Left hindlimb (tissue), 1 donor: ENCODE measurements around the gene RPL15.
"Not testable (repeated sequence)": the region's sequence is repeated elsewhere in the genome, so short reads cannot be mapped to it uniquely, and the experiment has no call there.

Source experiments
- DNase-seq: peaks from one replicate; pipeline ENCODE4 v3.0.0-alpha.2; 2018

The RPL15 gene

GRCh38 chr3:23916886-23917678 is at the start of gene RPL15, which contains the start of gene NKIRAS1:
RPL15 (plus strand) TSS chr3:23917132; CDS start chr3:23917860, 728 bp downstream.
NKIRAS1 (minus strand) TSS chr3:23916990; CDS start chr3:23910904, 6,086 bp downstream.
- peak; percentile 97 for DNase-seq

GRCh38 chr3:23867400-23867799 is 49.5 kb upstream of the RPL15 start:
- DNase-seq: no peak

DNA sequence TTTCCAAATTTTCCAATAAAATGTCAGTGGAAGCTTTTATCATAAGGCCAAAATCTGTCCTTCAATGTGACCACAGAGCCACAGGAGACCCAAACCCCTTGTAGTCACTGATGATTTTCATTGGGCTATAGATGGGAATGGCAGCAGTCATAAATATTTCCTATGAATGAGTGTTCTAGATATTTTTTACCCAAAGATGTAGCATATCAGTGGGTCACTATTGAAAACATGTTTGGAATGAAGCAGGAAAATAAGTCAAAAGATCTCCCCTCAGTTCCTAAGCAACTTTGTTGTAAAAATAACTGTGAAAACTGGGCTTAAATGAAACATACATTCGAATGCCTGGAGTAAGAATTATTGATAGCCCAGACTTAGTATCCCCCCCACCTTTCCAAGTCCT is 49.1 kb upstream of the RPL15 start:
- no peak for DNase-seq

GRCh38 chr3:23869977-23870662 is 46.8 kb upstream of the RPL15 start:
- no peak for DNase-seq

DNA sequence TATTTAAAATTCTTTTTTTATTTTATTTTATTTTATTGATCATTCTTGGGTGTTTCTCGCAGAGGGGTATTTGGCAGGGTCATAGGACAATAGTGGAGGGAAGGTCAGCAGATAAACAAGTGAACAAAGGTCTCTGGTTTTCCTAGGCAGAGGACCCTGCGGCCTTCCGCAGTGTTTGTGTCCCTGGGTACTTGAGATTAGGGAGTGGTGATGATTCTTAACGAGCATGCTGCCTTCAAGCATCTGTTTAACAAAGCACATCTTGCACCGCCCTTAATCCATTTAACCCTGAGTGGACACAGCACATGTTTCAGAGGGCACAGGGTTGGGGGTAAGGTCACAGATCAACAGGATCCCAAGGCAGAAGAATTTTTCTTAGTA is 46.3 kb upstream of the RPL15 start:
- not testable (repeated sequence) for DNase-seq

DNA sequence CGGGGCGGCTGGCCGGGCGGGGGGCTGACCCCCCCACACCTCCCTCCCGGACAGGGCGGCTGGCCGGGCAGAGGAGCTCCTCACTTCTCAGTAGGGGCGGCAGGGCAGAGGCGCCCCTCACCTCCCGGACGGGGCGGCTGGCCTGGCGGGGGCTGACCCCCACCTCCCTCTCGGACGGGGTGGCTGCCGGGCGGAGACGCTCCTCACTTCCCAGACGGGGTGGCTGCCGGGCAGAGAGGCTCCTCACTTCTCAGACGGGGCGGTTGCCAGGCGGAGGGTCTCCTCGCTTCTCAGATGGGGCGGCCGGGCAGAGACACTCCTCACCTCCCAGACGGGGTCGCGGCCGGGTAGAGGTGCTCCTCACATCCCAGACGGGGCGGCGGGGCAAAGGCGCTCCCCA is 45.6 kb upstream of the RPL15 start:
- DNase-seq: not testable (repeated sequence)

GRCh38 chr3:23872330-23872729 is 44.6 kb upstream of the RPL15 start:
- DNase-seq: no peak

DNA sequence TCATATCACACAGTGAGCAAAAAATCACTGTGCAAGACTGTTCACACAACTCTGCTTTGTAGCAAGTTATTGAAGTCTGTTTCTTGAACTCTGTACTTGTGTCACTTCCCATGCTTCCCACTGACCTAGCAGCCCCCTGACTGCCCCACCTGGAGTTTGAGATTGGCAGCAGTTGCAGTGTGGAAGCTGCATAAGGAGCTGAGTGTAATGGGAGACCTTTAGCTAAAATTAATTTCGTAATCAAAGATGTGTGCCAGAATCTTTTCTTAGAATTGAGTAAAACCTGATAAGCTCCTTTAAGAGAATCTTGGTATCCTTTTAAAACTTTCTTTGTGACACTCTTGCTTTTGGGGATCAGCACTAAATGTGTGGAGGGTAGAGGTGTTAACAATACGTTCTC is 43.0 kb upstream of the RPL15 start:
- DNase-seq: no peak

- DNase-seq: no peak
Measured at GRCh38 chr3:23874359-23875112, 42.4 kb upstream of the RPL15 start.

- DNase-seq: no peak
Measured at GRCh38 chr3:23875113-23875725, 41.7 kb upstream of the RPL15 start.

GRCh38 chr3:23876923-23877322 is 40.0 kb upstream of the RPL15 start:
- no peak for DNase-seq

DNA sequence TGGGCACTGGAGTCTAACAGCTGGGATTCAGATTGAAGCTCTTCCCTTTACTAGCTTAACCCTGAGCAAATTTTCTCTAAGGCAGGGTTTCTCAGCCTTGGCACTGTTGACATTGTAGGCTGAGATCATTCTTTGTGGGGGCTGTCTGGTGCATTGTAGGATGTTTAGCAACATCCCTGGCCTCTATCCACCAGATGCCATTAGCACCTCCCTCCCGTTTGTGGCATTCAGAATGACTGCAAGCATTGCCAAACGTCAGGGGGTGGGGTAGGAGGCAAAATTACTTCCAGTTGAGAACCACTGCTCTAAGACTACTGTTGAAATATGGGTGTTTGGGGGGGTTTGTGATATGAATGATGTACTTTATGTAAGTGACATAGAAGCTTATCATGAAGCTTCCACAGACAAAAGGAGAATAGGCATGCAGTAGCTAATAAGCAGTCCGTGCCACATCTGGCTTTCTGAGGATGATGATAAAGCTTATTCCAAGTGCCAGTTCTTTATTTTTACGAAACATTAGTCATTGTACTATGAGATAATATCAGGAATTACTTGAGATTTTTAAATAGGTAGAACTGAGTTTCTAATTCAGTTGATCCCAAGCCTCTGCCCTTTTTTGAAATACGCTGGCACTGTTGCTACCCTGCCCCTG is 39.5 kb upstream of the RPL15 start:
- DNase-seq: no peak

DNA sequence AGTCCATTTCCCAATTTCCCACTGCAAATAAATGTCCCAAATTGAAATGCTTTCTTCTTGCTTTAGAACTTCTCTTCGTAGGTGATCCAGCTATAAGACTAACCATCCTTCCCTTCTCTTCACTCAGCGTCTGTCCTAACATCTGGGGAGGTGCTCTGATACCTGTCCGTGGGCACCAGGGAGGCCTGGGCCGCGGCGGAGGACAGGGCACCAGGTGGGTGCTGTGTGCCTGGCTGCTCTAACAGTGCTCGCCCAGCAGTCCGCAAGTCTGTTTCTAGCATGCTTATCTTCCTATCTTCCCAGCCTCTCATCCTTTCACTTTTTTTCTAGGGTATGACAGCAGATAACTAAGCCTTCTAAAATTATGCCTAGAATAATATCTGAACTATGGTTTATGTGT is 37.4 kb upstream of the RPL15 start:
- no peak for DNase-seq

DNA sequence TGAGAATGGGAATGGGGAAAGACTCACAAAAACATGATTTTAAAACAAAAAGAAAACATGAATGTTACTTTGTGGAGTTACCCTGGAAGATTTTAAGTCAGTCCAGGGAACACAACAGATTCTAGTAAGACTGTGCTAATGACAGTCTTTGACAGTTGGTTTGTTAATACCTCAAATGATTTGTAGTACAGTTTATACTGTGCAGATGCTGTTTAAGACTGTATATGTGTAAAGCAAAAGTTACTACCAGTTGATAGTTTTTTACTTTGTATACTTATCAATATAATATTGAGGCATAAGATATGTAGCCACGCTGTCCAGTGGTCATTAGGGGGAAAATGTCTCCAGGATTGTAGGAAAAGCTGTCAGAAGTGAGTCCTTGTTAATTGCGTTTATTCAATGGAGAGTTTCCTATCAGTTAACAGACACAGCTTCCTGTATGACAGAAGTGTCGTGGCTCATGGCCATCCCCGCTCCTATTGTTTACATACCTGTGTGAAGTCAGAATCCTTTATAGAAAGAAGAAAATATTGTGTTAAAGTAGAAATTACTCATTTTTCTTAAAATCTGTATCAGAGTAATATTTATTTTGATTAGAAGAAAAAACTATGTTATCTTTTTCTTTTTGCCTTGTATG is 36.1 kb upstream of the RPL15 start:
- DNase-seq: no peak

DNA sequence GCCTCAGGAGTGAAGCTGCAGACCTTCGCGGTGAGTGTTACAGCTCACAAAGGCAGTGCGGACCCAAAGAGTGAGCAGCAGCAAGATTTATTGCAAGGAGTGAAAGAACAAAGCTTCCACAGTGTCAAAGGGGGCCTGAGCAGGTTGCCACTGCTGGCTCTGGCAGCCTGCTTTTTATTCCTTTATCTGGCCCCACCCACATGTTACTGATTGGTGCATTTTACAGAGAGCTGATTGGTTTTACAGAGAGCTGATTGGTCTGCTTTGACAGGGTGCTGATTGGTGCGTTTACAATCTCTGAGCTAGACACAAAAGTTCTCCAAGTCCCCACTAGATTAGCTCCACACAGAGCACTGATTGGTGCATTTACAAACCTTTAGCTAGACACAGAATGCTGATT is 34.9 kb upstream of the RPL15 start:
- not testable (repeated sequence) for DNase-seq

- DNase-seq: no peak
Measured at GRCh38 chr3:23882487-23882918, 34.4 kb upstream of the RPL15 start.

DNA sequence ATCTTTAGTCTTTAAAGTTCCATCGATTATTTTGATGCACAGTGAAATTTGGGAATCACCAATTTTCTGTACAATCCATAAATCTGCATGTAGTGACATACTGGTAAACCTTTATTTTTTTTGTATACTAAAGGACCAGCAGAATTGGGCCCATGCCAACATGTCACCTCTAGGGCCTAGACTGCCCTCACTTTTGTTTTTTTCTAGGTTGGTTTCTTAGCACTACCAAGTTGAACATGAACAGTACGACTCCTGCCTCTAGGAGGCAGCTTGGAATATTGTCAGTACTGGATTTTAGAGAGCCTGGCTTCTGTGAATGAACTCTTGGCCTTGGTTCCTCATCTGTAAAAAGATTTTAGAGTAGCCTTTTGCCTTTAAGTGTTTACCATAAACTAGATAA is 32.5 kb upstream of the RPL15 start:
- DNase-seq: no peak

DNA sequence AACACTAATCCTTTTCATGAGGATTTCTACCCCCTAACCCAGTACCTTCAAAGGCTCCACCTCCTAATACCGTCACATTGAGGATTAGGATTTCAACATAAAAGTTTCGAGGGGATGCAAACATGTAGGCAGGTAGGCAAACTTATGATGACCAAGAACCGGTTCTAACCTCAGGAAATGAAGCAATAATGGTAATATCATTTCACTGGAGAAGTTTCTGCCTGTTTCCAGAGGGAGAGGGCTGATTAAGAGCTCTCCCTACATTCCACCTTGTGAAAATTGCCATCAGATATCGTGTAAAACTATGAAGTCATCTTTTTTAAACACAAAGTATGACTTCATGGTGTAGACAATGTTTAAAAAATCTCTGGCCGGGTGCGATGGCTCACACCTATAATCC is 31.7 kb upstream of the RPL15 start:
- DNase-seq: no peak

- no peak for DNase-seq
Measured at GRCh38 chr3:23886311-23886710, 30.6 kb upstream of the RPL15 start.

- no peak for DNase-seq
Measured at GRCh38 chr3:23888617-23889228, 28.2 kb upstream of the RPL15 start.

DNA sequence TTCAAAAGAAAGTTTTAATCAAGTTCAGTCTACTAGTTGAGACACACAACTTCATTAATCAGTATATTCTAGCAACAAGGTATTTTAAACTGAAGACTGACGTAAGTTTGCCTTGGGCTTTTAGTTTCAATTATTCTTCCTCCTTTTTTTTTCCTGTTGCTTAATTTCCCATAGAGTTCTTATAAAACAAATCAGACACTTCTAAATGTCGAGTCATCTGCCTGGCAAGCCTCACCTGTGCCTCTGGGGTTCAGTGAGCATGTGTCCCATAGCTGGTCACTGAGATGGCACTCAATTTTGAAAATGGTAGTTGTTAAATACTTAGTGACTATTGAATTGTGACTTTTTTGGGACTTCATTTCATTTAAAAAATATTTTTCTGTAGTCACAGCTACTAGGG is 27.5 kb upstream of the RPL15 start:
- no peak for DNase-seq

GRCh38 chr3:23889950-23890349 is 27.0 kb upstream of the RPL15 start:
- no peak for DNase-seq
